ENCODE measurements around the gene TMTC4. TPM values are rescaled to one million over a fixed set of nuclear protein-coding genes. Genes with fewer than 3 reads are reported as not detected.

TMTC4 gene
- total RNA-seq, 2 experiments from 2014 or later: 8.0 to 9.3 TPM

DNA sequence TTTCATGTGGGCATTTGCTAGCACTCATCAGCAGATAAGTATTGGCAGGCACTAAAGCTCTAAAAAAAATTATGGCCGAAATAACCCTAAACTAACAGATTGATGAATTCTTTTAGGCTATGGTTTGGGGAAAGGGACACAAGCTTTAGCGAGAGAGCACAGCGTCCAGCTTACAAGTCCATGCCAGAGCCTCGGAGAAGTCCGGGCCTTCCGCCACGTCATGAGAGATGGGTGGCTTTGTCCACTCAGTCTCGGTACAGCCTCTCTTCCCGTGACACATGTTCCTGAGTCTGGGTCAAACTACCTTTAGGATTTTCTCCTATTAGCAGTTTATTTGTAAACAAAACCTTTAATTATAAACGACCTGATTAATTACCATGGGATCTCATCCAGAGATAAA lies 27.7 kb downstream of the TMTC4 start:
- H3K9me3 Mint-ChIP-seq: no peaks in the 10 kb centered on the region
- Histone ChIP-seq H3K27ac (ENCODE audit: low read depth in 1 of 2, low read length in 2 of 2) (no peak overlapping the region), H3K4me3 (ENCODE audit: low read length) (no peak overlapping the region), H3K4me1 (ENCODE audit: insufficient read depth, low read length) (no peaks in the 10 kb centered on the region), H3K9me3 (ENCODE audit: control insufficient read depth in 1 of 2, insufficient read depth in 1 of 2, low read length in 2 of 2) (no peaks in the 10 kb centered on the region), H3K36me3 (ENCODE audit: insufficient read depth, low read length) (peaks cover 6% of the 10 kb centered on the region), H3K27me3 (ENCODE audit: control insufficient read depth in 1 of 2, insufficient read depth in 2 of 2, low read length in 2 of 2) (no peaks in the 10 kb centered on the region)
- no peaks in the 10 kb centered on the region for H3K27me3 Mint-ChIP-seq
- DNase-seq (no peak), ATAC-seq (ENCODE audit: poor library complexity) (no peak)
- no peak overlapping the region for H3K27ac Mint-ChIP-seq
- H3K4me3 Mint-ChIP-seq: no peak overlapping the region
- peaks cover 29% of the 10 kb centered on the region for H3K36me3 Mint-ChIP-seq (ENCODE audit: low read depth)
- intact Hi-C loops (cut with DNase I, micrococcal nuclease): no loop called here
- TF ChIP-seq, protein P1, sequence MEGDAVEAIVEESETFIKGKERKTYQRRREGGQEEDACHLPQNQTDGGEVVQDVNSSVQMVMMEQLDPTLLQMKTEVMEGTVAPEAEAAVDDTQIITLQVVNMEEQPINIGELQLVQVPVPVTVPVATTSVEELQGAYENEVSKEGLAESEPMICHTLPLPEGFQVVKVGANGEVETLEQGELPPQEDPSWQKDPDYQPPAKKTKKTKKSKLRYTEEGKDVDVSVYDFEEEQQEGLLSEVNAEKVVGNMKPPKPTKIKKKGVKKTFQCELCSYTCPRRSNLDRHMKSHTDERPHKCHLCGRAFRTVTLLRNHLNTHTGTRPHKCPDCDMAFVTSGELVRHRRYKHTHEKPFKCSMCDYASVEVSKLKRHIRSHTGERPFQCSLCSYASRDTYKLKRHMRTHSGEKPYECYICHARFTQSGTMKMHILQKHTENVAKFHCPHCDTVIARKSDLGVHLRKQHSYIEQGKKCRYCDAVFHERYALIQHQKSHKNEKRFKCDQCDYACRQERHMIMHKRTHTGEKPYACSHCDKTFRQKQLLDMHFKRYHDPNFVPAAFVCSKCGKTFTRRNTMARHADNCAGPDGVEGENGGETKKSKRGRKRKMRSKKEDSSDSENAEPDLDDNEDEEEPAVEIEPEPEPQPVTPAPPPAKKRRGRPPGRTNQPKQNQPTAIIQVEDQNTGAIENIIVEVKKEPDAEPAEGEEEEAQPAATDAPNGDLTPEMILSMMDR (IDR thresholded peaks at IDR 0.05): no peak
- ChIA-PET CTCF (no interaction called here), POLR2A (no interaction called here)
- H3K4me1 Mint-ChIP-seq (ENCODE audit: low read depth): no peaks in the 10 kb centered on the region

DNA sequence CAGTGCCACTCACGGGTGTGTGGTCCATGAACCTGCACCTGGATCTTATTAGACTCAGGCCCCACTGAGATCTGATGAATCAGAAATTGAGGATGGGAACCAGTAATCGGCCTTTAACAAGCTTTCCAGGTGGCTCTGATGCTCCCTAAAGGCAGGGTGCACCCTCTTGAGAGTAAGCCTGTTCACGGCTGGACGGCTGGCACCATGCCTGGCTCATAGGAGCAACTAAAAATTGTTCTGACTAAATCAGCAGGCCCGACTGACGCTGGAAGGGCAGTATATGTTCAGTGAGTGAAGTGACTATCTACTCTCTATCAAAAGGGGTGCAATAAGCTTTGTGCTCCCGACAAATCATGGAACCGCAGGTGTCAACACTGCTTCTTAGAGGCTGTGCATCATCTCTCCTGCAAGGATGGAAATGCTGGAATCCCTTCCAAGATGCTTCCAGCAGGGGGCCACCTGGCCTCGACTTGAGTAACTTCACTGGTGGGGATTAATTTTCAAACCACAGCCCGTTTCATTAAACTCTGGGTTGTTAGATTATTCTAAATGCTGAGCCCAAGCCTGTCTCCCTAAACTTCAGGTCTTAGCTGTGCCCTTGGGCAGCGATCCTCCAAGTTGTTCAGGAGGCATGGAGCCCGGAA lies 28.4 kb downstream of the TMTC4 start:
- no peaks in the 10 kb centered on the region for H3K4me1 ChIP-seq (ENCODE audit: insufficient read depth, low read length)
- intact Hi-C loops (cut with DNase I, micrococcal nuclease): no loop called here
- H3K27me3 Mint-ChIP-seq: no peaks in the 10 kb centered on the region
- ChIA-PET CTCF (no interaction called here), POLR2A (no interaction called here)
- no peaks in the 10 kb centered on the region for H3K9me3 Mint-ChIP-seq
- H3K27me3 ChIP-seq (ENCODE audit: control insufficient read depth in 1 of 2, insufficient read depth in 2 of 2, low read length in 2 of 2): no peaks in the 10 kb centered on the region
- H3K4me1 Mint-ChIP-seq (ENCODE audit: low read depth): no peaks in the 10 kb centered on the region
- H3K4me3 ChIP-seq (ENCODE audit: low read length): no peak overlapping the region
- H3K36me3 ChIP-seq (ENCODE audit: insufficient read depth, low read length): peaks cover 9% of the 10 kb centered on the region
- no peaks in the 10 kb centered on the region for H3K9me3 ChIP-seq (ENCODE audit: control insufficient read depth in 1 of 2, insufficient read depth in 1 of 2, low read length in 2 of 2)
- DNase-seq (peak in 1 of 14 experiments; percentile 15), ATAC-seq (ENCODE audit: poor library complexity) (no peak)
- no peak overlapping the region for H3K27ac ChIP-seq (ENCODE audit: low read depth in 1 of 2, low read length in 2 of 2)
- TF ChIP-seq, protein P1 (IDR thresholded peaks at IDR 0.05): peak; percentile 7
- H3K4me3 Mint-ChIP-seq: no peak overlapping the region
- no peak overlapping the region for H3K27ac Mint-ChIP-seq
- H3K36me3 Mint-ChIP-seq (ENCODE audit: low read depth): peaks cover 33% of the 10 kb centered on the region

DNA sequence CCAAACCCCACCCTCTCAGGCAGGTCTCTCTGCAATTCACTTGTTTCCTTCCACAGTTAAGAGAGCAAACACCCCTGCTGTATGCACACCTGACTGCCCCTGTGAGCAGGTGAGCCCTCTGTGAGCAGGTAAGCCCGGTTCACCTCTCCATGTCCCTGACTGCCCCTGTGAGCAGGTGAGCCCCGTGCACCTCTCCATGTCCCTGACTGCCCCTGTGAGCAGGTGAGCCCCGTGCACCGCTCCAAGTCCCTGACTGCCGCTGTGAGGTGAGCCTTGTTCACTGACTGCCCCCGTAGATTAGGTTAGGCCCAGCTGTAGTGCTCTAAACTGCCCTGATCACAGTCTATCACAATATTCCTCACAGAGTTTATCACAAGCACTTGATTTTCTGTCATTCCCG lies 29.2 kb downstream of the TMTC4 start:
- Mint-ChIP-seq H3K27me3 (no peaks in the 10 kb centered on the region), H3K9me3 (no peaks in the 10 kb centered on the region), H3K36me3 (ENCODE audit: low read depth) (peaks cover 38% of the 10 kb centered on the region), H3K4me3 (no peak overlapping the region), H3K4me1 (ENCODE audit: low read depth) (no peaks in the 10 kb centered on the region), H3K27ac (no peak overlapping the region)
- no peak overlapping the region for H3K4me3 ChIP-seq (ENCODE audit: low read length)
- no peak for DNase-seq
- ChIA-PET CTCF (no interaction called here), POLR2A (no interaction called here)
- no peak overlapping the region for H3K27ac ChIP-seq (ENCODE audit: low read depth in 1 of 2, low read length in 2 of 2)
- intact Hi-C loops (cut with DNase I, micrococcal nuclease): no loop called here
- peaks cover 12% of the 10 kb centered on the region for H3K36me3 ChIP-seq (ENCODE audit: insufficient read depth, low read length)
- H3K27me3 ChIP-seq (ENCODE audit: control insufficient read depth in 1 of 2, insufficient read depth in 2 of 2, low read length in 2 of 2): no peaks in the 10 kb centered on the region
- TF ChIP-seq, protein P1 (IDR thresholded peaks at IDR 0.05): no peak
- no peak for ATAC-seq (ENCODE audit: poor library complexity)
- no peaks in the 10 kb centered on the region for H3K4me1 ChIP-seq (ENCODE audit: insufficient read depth, low read length)
- no peaks in the 10 kb centered on the region for H3K9me3 ChIP-seq (ENCODE audit: control insufficient read depth in 1 of 2, insufficient read depth in 1 of 2, low read length in 2 of 2)
